Measurements from ENCODE around the gene PPP1R15A. TPM values are rescaled to one million over a fixed set of nuclear protein-coding genes. Genes with fewer than 3 reads are reported as not detected.
A peak's percentile ranks its signal among the peaks of the same experiment; 100 is the strongest.
"Not testable (repeated sequence)": the region's sequence is repeated elsewhere in the genome, so short reads cannot be mapped to it uniquely, and the experiment has no call there.

The PPP1R15A gene
- total RNA-seq, 1 donor: 156 TPM

DNA sequence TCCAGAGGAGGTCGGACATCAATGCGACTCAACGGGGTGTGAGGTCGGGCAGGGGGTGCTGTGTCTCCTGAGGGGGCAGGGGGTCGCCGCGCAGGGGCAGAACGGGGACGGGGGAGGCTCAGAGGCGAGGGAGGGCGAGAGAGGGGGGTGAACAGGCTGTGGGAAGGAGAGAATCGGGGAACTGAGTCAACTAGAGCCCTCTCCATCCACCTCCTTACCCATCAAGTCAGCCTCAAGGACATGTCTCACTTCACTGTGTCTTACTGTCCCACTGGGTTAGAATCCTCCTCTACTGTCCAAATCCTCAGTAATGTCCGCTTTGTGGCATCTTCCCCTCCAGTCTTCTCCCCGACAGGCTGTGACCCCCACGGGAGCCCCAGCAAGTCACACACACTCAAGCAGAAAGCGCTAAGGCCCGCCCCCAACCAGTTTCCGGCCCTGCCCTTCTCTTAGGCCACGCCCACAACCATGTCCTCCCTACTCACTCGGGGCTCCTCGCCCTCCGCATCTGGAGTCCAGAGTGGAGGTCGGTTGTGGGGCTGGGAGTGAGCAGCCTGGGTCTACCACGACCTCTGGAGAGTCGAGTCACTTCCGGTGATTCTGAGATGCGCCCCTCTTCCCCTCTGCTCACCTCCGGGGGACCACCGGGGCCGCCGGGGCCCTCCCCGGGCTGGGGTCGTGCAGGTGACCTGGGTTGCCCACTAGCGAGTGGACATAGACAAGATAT lies 13.1 kb upstream of the PPP1R15A start:
- peak in 1 of 3 donors; percentile 83 for DNase-seq (ENCODE audit: low read depth in 2 of 3, low spot score in 2 of 3)

DNA sequence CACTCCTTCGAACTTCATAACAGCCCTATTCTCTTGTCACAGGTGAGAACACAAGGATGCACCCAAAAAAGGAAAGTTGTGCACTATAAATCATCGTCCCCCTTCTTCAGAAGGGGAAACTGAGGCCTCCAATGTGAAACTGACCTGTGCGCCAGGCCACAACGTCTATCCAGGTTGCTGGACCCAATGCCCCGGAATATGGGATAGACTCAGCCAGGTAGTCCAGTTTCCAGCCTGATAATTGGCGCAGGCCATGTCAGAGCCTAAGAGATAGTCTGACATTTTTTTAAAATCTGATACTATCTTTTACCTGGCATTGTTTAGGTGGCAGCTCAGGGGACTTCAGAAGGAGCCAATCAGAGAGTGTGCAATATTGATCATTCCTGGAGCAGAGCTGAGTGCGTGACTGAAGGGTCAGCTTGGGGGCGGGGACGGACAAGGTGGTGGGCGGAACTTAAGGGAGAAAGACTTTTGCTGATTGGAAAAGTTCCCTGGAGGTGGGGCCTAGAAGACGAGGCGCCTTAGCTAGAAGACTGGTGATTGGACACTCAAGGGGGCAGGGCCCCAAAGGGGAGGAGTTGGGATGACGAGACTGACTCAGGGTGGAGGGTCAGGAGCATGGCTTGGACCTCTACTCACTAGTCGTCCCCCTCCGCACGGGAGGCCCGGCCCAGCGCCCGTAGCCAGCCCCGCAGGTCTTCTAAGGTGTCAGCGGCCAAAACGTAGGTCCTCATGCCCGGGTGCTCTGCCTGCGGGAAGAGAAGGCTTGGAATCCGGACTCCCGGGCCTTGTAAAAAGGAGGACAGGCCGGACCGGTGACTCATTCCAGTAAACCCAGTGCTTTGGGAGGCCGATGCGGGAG lies 12.3 kb upstream of the PPP1R15A start:
- DNase-seq (ENCODE audit: low read depth in 2 of 3, low spot score in 2 of 3): no peak

DNA sequence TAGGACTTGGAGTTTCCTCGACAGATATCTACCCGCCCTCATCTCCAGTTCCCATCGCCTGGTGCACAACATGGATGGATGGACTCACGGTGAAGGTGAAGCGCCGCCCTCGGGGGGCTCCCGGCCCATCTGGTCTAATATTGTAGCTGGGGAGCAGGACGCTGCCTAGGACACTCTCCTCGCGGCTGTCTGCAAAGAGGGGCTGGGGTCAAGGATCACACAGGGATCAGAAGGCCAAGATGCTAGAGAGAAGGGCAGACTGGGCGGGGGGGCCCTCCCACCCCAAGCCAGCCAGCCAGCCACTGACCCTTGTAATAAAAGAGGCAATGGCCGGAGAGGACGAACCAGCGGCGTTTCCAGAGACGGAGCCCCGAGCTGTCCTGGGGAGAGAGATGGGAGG lies 10.9 kb upstream of the PPP1R15A start:
- DNase-seq (ENCODE audit: low read depth in 2 of 3, low spot score in 2 of 3): no peak

DNA sequence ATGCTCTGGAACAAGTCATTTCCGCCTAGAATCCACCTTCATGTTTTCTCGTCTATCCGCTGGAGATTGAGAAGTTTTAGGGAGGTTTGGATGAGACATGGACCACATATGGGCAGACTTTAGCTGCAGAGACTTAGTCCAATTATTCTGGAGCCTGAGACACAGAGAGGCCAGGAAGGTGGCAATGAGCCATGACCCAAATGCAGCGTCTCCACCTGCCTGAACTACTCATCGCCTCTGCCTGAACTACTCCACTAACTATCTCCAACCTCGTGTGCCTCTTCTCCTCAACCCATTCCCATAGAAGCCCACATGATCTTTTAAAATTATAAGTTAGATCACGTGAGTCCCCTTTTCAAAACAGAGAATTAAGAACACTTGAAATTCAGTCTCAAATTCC lies 9.4 kb upstream of the PPP1R15A start:
- DNase-seq (ENCODE audit: low read depth in 2 of 3, low spot score in 2 of 3): no peak

DNA sequence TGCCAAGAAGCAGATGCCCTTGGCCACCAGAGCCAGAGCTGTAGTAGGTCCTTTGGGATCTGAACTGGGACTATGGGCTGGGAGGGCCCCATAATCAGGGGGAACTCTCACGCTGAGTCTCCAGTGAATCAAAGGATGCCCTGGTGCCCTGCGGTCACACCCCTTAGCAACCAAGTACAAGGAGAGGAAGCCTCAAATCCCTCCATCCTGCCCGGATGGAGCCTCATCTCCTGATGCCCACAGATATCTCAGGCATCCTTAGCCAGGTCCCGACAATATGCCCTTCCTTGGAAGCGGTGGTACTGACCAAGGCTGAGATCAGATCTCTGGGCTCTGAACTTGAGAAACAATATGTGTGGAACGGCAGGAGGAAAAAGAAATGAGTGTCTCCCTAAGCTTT lies 5.5 kb upstream of the PPP1R15A start:
- DNase-seq (ENCODE audit: low read depth in 2 of 3, low spot score in 2 of 3): no peak

DNA sequence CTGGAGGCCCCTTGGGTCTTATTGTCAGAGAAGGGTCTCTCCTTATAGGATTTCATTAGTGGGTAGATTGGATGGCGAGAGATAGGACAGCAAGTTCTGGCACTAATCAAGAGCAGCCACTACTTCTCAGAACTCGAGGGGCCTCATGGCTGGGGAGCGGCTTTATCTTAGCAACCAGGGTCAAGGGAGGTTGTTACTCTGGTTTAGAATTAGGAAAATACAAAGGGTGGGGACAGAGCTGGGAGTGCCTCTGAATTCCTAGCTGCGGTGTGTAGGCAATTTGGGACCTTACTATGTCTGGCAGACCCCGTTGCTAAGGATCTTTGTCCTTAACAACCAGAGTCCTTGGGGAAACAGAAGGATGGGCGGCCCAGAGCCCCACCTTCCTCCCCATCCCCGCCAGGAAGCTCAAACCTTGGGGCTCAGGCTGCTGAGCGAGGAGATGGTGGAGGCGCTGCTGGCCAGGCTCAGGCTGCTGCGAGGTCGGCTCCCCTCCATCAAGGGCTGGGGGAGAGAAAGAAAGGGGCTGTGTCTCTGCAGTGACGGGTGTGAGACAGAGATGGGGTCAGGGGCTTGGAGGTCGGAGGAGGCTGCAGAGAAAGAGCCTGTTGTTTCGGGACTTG lies 5.0 kb upstream of the PPP1R15A start:
- DNase-seq (ENCODE audit: low read depth in 2 of 3, low spot score in 2 of 3): no peak

DNA sequence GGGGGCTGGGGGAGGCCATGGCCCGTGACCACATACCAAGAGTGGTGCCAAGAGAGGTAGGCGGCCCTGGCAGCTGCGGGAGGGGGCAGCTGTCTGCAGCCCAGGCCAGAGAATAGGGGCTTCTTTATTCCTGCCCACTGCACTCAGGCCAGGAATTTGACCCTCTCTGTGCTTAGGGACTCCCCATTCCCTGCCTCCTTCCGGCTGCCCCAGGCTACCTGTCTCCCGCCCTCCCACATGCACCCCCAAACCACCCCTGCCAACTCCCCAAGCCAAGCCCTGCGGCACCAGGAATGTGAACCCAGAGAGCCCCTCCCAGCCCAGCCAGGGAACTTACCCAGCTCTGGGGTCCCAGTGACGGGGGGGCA lies 4.5 kb upstream of the PPP1R15A start:
- no peak for DNase-seq (ENCODE audit: low read depth in 2 of 3, low spot score in 2 of 3)

DNA sequence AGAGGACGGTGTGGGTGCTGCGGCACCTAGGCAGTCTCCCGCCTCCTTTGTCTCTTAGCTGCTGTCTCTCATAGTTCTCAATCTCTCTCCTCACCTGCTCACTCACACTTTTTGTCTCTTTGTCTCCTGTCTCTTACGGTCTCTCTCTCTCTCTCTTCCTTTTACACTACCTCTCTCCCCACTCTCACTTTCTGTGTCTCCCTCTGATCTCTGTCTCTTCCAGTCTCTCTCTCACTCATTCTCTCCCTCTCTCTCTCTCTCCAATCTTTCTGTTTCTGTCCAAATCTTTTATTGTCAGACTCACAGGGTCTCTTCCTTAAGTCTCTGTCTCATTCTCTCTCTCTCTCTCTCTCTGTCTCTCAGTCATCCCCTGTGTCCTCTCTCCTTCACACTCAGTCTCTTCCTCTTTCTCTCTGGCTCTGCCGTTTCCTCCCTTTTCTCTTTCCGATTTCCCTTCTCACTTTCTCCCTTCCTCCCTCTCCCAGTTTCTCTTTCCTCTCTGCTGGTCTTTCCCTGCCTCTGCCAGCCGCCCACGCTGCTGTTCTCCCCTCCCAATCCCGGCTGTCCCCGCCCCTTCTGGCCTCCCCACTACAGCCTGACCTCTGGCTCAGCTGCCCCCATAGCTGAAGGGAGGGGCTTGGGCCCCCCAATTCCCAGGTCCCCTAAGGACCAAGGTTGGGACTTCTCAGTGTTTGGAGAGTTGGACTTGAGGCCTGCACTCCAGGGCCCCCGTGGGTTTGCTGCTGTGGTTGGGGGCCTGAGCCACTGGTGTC lies 3.9 kb upstream of the PPP1R15A start, which contains the start of gene PLEKHA4:
PLEKHA4 (minus strand) TSS at position 504 of the 773 bp plus-strand sequence. CDS start 997 bp downstream, outside the sequence.
- no peak for DNase-seq (ENCODE audit: low read depth in 2 of 3, low spot score in 2 of 3)

DNA sequence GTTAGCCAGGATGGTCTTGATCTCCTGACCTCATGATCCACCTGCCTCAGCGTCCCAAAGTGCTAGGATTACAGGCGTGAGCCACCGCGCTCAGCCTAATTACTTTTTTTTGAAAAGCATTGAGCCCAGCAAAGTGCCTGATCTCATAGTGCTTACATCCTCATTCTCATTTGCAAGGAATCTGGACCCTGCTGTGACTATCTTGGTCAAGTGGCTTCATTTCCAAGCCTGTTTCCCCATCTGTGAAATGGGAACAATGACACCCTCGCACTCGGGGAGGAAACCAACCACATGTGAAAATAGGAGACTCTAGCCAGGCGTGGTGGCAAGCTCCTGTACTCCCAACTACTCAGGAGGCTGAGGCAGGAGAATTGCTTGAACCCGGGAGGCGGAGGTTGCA lies 2.2 kb upstream of the PPP1R15A start:
- DNase-seq (ENCODE audit: low read depth in 2 of 3, low spot score in 2 of 3): no peak

DNA sequence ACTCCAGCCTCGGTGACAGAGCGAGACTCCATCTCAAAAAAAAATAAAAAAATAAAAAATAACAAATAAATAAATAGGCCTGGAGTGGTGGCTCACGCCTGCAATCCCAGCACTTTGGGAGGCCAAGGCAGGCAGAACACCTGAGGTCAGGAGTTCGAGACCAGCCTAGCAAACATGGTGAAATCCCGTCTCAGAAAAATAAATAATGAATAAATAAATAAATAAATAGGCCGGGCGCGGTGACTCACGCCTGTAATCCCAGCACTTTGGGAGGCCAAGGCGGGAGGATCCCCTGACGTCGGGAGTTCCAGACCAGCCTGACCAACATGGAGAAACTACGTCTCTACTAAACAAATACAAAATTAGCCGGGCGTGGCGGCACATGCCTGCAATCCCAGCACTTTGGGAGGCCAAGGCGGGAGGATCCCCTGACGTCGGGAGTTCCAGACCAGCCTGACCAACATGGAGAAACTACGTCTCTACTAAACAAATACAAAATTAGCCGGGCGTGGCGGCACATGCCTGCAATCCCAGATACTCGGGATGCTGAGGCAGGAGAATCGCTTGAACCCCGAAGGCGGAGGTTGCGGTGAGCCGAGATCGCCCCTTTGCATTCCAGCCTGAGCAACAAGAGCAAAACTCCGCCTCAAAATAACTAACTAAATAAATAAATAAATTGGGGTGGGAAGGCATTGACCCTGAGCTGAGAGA lies 595 bp upstream of the PPP1R15A start:
- DNase-seq (ENCODE audit: low read depth in 2 of 3, low spot score in 2 of 3): not testable (repeated sequence)

DNA sequence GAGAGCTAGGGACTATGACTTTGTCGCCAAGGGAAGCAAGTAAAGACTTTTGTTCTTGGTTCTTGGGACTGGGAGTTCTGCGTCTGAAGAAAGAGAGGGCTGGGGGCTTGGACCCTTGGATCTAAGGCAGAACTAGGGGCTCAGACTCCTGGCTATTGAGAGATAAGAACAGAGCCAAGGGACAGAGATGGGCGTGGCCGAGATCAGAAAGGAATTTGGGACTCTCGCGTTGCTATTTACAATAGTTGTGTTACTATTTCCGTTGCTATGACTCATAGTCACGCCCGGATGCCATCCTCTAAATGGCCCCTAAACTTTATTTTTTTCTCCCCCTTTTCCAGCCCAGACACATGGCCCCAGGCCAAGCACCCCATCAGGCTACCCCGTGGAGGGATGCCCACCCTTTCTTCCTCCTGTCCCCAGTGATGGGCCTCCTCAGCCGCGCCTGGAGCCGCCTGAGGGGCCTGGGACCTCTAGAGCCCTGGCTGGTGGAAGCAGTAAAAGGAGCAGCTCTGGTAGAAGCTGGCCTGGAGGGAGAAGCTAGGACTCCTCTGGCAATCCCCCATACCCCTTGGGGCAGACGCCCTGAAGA lies 759 bp downstream of the PPP1R15A start:
- DNase-seq (ENCODE audit: low read depth in 2 of 3, low spot score in 2 of 3): peak in 2 of 3 donors; percentile 91 to 92

DNA sequence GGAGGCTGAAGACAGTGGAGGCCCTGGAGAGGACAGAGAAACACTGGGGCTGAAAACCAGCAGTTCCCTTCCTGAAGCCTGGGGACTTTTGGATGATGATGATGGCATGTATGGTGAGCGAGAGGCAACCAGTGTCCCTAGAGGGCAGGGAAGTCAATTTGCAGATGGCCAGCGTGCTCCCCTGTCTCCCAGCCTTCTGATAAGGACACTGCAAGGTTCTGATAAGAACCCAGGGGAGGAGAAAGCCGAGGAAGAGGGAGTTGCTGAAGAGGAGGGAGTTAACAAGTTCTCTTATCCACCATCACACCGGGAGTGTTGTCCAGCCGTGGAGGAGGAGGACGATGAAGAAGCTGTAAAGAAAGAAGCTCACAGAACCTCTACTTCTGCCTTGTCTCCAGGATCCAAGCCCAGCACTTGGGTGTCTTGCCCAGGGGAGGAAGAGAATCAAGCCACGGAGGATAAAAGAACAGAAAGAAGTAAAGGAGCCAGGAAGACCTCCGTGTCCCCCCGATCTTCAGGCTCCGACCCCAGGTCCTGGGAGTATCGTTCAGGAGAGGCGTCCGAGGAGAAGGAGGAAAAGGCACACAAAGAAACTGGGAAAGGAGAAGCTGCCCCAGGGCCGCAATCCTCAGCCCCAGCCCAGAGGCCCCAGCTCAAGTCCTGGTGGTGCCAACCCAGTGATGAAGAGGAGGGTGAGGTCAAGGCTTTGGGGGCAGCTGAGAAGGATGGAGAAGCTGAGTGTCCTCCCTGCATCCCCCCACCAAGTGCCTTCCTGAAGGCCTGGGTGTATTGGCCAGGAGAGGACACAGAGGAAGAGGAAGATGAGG lies 1.5 kb downstream of the PPP1R15A start:
- peak in 1 of 3 donors; percentile 35 for DNase-seq (ENCODE audit: low read depth in 2 of 3, low spot score in 2 of 3)

DNA sequence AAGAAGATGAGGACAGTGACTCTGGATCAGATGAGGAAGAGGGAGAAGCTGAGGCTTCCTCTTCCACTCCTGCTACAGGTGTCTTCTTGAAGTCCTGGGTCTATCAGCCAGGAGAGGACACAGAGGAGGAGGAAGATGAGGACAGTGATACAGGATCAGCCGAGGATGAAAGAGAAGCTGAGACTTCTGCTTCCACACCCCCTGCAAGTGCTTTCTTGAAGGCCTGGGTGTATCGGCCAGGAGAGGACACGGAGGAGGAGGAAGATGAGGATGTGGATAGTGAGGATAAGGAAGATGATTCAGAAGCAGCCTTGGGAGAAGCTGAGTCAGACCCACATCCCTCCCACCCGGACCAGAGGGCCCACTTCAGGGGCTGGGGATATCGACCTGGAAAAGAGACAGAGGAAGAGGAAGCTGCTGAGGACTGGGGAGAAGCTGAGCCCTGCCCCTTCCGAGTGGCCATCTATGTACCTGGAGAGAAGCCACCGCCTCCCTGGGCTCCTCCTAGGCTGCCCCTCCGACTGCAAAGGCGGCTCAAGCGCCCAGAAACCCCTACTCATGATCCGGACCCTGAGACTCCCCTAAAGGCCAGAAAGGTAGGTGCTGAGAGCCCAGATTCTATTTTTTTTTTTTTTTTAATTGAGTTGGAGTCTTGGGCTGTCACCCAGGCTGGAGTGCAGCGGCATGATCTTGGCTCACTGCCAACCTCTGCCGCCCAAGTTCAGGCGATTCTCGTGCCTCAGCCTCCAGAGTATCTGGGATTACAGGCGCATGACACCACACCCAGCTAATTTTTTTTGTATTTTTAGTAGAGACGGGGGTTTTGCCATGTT lies 2.3 kb downstream of the PPP1R15A start:
- DNase-seq (ENCODE audit: low read depth in 2 of 3, low spot score in 2 of 3): no peak

DNA sequence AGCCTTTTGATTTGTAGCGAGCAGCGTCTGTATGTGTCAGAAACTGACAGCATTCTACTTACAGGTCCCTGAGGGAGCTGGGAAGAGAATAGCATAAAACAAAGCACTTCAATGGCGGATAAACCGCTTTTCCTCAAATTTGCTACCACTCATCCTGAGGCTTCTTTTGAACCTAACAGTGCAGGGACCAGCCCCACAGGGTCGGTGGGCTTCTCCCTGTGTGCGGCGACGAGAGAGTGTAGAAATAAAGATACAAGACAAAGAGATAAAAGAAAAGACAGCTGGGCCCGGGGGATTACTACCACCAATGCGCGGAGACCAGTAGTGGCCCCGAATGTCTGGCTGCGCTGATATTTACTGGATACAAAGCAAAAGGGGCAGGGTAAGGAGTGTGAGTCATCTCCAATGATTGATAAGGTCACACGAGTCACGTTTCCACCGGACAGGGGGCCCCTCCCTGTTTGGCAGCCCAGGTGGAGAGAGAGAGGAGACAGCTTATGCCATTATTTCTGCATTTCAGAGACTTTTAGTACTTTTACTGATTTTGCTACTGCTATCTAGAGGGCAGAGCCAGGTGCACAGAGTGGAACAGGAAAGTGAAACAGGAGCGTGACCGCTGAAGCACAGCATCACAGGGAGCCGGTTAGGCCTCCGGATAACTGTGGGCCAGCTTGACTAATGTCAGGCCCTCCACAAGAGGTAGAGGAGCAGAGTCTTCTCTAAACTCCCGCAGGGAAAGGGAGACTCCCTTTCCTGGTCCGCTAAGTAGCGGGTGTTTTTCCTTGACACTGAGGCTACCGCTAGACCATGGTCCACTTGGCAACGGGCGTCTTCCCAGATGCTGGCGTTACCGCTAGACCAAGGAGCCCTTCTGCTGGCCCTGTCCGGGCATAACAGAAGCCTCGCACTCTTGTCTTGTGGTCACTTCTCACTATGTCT lies 4.1 kb downstream of the PPP1R15A start:
- DNase-seq (ENCODE audit: low read depth in 2 of 3, low spot score in 2 of 3): peak in 1 of 3 donors; percentile 46

DNA sequence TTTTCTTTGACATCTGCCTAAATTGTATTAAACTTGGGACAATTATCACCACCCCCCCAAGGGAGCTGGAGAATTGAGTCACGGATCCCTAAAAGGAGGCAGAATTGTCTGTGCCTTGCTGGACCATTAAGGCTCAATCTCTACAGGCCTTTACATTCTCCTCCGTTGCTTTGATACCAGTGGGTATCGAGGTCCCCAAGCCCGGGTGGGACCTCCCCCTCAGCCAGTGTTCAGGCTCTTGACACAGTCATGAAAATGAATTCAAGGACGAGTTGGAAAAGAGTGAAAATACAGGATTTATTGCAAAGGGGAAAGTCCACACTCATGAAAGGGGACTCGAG lies 5.6 kb downstream of the PPP1R15A start:
- no peak for DNase-seq (ENCODE audit: low read depth in 2 of 3, low spot score in 2 of 3)

DNA sequence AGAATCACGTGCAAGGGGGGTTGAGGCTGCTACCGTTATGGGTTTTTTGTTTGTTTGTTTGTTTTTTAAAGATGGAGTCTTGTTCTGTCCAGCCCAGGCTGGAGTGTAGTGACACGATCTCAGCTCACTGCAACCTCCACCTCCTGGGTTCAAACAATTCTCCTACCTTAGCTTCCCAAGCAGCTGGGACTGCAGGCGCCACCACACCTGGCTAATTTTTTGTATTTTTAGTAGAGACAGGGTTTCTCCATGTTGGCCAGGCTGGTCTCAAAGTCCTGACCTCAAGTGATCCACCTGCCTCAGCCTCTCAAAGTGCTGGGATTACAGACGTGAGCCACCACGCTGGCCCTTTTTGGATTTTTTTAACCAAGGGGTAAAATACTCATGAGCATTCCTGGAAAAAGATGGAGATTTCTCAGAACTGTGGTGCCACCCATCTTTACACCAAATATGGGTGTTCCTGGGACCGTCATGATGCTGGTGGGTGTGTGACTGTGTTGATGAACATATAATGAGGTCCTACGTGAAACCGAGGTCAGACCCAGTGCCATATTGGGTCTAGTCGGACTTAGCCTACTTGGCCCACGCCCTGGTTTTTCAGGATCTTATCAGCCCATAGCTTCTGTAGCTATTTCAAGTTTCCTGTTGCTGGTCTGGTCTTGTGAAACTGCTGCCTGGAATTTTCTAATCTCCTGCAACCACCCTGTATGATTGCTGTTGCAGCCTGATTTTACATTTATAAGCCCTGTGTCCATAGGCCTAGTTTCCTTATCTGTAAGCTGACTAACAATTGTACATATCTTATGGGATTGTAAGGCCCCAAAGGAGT lies 6.2 kb downstream of the PPP1R15A start:
- peak in 2 of 3 donors; percentile 44 to 66 for DNase-seq (ENCODE audit: low read depth in 2 of 3, low spot score in 2 of 3)
